Measurements from ENCODE around the gene PHLPP1.

Gene PHLPP1

GRCh38 chr18:62723666-62724281 lies 8.4 kb downstream of the PHLPP1 start:
- Histone ChIP-seq H3K4me1 (ENCODE audit: control insufficient read depth, insufficient read depth, low read length) (peaks cover 48% of the 10 kb centered on the region), H3K4me3 (ENCODE audit: low read depth, low read length) (no peak overlapping the region), H3K9me3 (ENCODE audit: control insufficient read depth, insufficient read depth, low read depth, low read length) (no peaks in the 10 kb centered on the region), H3K27ac (ENCODE audit: extremely low read depth, low read depth, low read length) (no peak overlapping the region), H3K36me3 (ENCODE audit: control insufficient read depth in 2 of 2, insufficient read depth in 1 of 2, low read length in 2 of 2) (no peaks in the 10 kb centered on the region)
- ChIA-PET POLR2A (no interaction called here), CTCF (interaction anchor here (0.6 to 0.7 kb wide), 2 partner anchors 259 to 270 kb away, joined by 3 read pairs; no protein-coding TSS in a partner anchor)
- TF ChIP-seq ZNF292 (tag by site-specific recombination; IDR thresholded peaks at IDR 0.05; ENCODE audit: borderline replicate concordance, low read depth) (no peak), SP7 (tag by site-specific recombination; IDR thresholded peaks at IDR 0.05) (no peak), MZF1 (tag by site-specific recombination; IDR thresholded peaks at IDR 0.05; ENCODE audit: borderline replicate concordance) (no peak)

- ChIA-PET CTCF (interaction anchor here (0.7 to 0.9 kb wide), 4 partner anchors 21 to 257 kb away, joined by 3 to 5 read pairs (median 4); no protein-coding TSS in a partner anchor), POLR2A (no interaction called here)
- Histone ChIP-seq H3K36me3 (ENCODE audit: control insufficient read depth in 2 of 2, insufficient read depth in 1 of 2, low read length in 2 of 2) (no peaks in the 10 kb centered on the region; a peak in 1 of 3 replicates), H3K9me3 (ENCODE audit: control insufficient read depth, insufficient read depth, low read depth, low read length) (no peaks in the 10 kb centered on the region), H3K4me1 (ENCODE audit: control insufficient read depth, insufficient read depth, low read length) (peaks cover 31% of the 10 kb centered on the region), H3K27ac (ENCODE audit: extremely low read depth, low read depth, low read length) (no peak overlapping the region), H3K4me3 (ENCODE audit: low read depth, low read length) (no peak overlapping the region)
- TF ChIP-seq ZXDB (tag by site-specific recombination; IDR thresholded peaks at IDR 0.05) (no peak), ZFP69B (tag by site-specific recombination; IDR thresholded peaks at IDR 0.05) (no peak), ZNF768 (tag by site-specific recombination; IDR thresholded peaks at IDR 0.05) (no peak), ZNF473 (tag by site-specific recombination; IDR thresholded peaks at IDR 0.05) (no peak), ZNF560 (tag by site-specific recombination; IDR thresholded peaks at IDR 0.05; ENCODE audit: borderline replicate concordance) (no peak), ZSCAN23 (tag by site-specific recombination; IDR thresholded peaks at IDR 0.05) (no peak)
Observed at GRCh38 chr18:62725896-62726295, 10.6 kb downstream of the PHLPP1 start.

DNA sequence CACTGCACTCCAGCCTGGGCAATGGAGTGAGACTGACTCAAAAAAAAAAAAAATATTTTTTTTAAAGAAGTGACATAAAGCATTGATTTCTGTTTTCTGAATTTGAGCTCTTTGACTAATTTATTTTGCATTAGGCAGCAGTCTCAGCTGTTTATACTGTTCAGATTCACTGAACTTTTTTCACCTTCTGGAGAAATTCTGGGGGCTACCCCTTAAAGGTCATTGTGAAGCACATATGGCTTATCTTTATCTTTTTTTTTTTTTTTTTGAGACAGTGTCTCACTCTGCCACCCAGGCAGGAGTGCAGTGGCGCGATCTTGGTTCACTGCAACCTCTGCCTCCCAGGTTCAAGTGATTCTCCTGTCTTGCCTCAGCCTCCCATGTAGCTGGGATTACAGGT lies 12.9 kb downstream of the PHLPP1 start:
- CTCF ChIA-PET: interaction anchor here (0.6 to 1.1 kb wide), 5 partner anchors 8 to 1026 kb away, joined by 3 to 4 read pairs (median 4); no protein-coding TSS in a partner anchor
- TF ChIP-seq ZBTB44 (tag by site-specific recombination; IDR thresholded peaks at IDR 0.05): no peak
- TF ChIP-seq ZNF335 (tag by site-specific recombination; conservative IDR thresholded peaks at IDR 0.05): no peak
- no peak for TF ChIP-seq ZNF174 (tag by site-specific recombination; IDR thresholded peaks at IDR 0.05)
- TF ChIP-seq ZNF184 (tag by site-specific recombination; IDR thresholded peaks at IDR 0.05): no peak
- TF ChIP-seq, protein P1, sequence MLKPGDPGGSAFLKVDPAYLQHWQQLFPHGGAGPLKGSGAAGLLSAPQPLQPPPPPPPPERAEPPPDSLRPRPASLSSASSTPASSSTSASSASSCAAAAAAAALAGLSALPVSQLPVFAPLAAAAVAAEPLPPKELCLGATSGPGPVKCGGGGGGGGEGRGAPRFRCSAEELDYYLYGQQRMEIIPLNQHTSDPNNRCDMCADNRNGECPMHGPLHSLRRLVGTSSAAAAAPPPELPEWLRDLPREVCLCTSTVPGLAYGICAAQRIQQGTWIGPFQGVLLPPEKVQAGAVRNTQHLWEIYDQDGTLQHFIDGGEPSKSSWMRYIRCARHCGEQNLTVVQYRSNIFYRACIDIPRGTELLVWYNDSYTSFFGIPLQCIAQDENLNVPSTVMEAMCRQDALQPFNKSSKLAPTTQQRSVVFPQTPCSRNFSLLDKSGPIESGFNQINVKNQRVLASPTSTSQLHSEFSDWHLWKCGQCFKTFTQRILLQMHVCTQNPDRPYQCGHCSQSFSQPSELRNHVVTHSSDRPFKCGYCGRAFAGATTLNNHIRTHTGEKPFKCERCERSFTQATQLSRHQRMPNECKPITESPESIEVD (tag by site-specific recombination; IDR thresholded peaks at IDR 0.05): no peak
- no peak for TF ChIP-seq ZNF561 (tag by site-specific recombination; IDR thresholded peaks at IDR 0.05; ENCODE audit: borderline replicate concordance)
- no peak for TF ChIP-seq REST (tag by site-specific recombination; IDR thresholded peaks at IDR 0.05)
- TF ChIP-seq ZNF350 (tag by site-specific recombination; IDR thresholded peaks at IDR 0.05): no peak
- TF ChIP-seq, protein P2, sequence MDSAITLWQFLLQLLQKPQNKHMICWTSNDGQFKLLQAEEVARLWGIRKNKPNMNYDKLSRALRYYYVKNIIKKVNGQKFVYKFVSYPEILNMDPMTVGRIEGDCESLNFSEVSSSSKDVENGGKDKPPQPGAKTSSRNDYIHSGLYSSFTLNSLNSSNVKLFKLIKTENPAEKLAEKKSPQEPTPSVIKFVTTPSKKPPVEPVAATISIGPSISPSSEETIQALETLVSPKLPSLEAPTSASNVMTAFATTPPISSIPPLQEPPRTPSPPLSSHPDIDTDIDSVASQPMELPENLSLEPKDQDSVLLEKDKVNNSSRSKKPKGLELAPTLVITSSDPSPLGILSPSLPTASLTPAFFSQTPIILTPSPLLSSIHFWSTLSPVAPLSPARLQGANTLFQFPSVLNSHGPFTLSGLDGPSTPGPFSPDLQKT (IDR thresholded peaks at IDR 0.05; ENCODE audit: borderline replicate concordance, low read depth, low read length): no peak
- TF ChIP-seq ZNF629 (tag by site-specific recombination; IDR thresholded peaks at IDR 0.05): no peak
- TF ChIP-seq OVOL3 (tag by site-specific recombination; IDR thresholded peaks at IDR 0.05): no peak
- no peak for TF ChIP-seq ZNF311 (tag by site-specific recombination; IDR thresholded peaks at IDR 0.05; ENCODE audit: borderline replicate concordance)
- TF ChIP-seq MEIS1 (CRISPR knock-in tag; IDR thresholded peaks at IDR 0.05; ENCODE audit: borderline replicate concordance): no peak

More for the DNA sequence above, 12.9 kb downstream of the PHLPP1 start:
- Histone ChIP-seq H3K27ac (ENCODE audit: extremely low read depth, low read depth, low read length) (no peak overlapping the region), H3K4me3 (ENCODE audit: low read depth, low read length) (no peak overlapping the region), H3K36me3 (ENCODE audit: control insufficient read depth in 2 of 2, insufficient read depth in 1 of 2, low read length in 2 of 2) (no peaks in the 10 kb centered on the region; a peak in 1 of 3 replicates), H3K4me1 (ENCODE audit: control insufficient read depth, insufficient read depth, low read length) (peaks cover 10% of the 10 kb centered on the region), H3K9me3 (ENCODE audit: control insufficient read depth, insufficient read depth, low read depth, low read length) (no peaks in the 10 kb centered on the region; the same call in 1 of the 2 replicates)
- POLR2A ChIA-PET: interaction anchor here (1.3 kb wide), 1 partner anchor 11 kb away, joined by 4 read pairs; no protein-coding TSS in a partner anchor
